Osteoblast (primary cell): Measurements from ENCODE around the gene HSPH1. TPM values are rescaled to one million over a fixed set of nuclear protein-coding genes. Genes with fewer than 3 reads are reported as not detected.

Experiments used
- DNase-seq: peaks from one replicate; pipeline ENCODE4 v3.0.0; 2011; ENCODE audit warnings: low spot score, mixed read lengths; ENCODE audit not compliant: insufficient read length; ENCODE audit errors: missing footprints
- H2AFZ ChIP-seq: 2 replicates; pipeline ENCODE4 v1.6.0; 2011; ENCODE audit warnings: mild to moderate bottlenecking, low read length
- H3K27ac ChIP-seq: 2 replicates; pipeline ENCODE4 v1.5.1; 2011; ENCODE audit warnings: mild to moderate bottlenecking, low read depth, low read length, moderate library complexity
- H3K27me3 ChIP-seq: 2 replicates; pipeline ENCODE4 v1.6.0; 2012; ENCODE audit warnings: mild to moderate bottlenecking, control low read depth, inconsistent platforms, low read length, moderate library complexity; ENCODE audit not compliant: insufficient read depth
- H3K36me3 ChIP-seq: 2 replicates; pipeline ENCODE4 v1.5.1; 2011; ENCODE audit warnings: mild to moderate bottlenecking, low read length, control low read depth, moderate library complexity; ENCODE audit not compliant: insufficient read depth
- H3K4me1 ChIP-seq: 2 replicates; pipeline ENCODE4 v1.5.1; 2011; ENCODE audit warnings: mild to moderate bottlenecking, low read length, control low read depth, moderate library complexity; ENCODE audit not compliant: insufficient read depth
- H3K4me2 ChIP-seq: 2 replicates; pipeline ENCODE4 v1.6.0; 2011; ENCODE audit warnings: mild to moderate bottlenecking, low read length; ENCODE audit not compliant: insufficient read depth
- H3K4me3 ChIP-seq: fragments of 200-600 bp; sonication (generic); 3 replicates; pipeline ENCODE4 v1.5.1; 2012; ENCODE audit warnings: mild to moderate bottlenecking, low read length, inconsistent platforms; ENCODE audit not compliant: insufficient read depth
- H3K79me2 ChIP-seq: 2 replicates; pipeline ENCODE4 v1.6.0; 2012; ENCODE audit warnings: mild to moderate bottlenecking, low read length, control low read depth, inconsistent platforms; ENCODE audit not compliant: insufficient read depth
- H3K9me3 ChIP-seq: 2 replicates; pipeline ENCODE4 v1.5.1; 2011; ENCODE audit warnings: low read depth, low read length, control low read depth
- H4K20me1 ChIP-seq: 2 replicates; pipeline ENCODE4 v1.6.0; 2012; ENCODE audit warnings: mild to moderate bottlenecking, low read length, control low read depth; ENCODE audit not compliant: insufficient read depth
- total RNA-seq: library from RNA; depleted of rRNA; stranded (reverse); fragments of >200 nt; gene quantifications from 2 replicates; pipeline ENCODE4 v1.2.3, GENCODE V29; 2012
- TF ChIP-seq, protein P1 (sequence below): IDR thresholded peaks from 2 replicates; pipeline ENCODE4 v1.5.1; 2011; ENCODE audit warnings: mild to moderate bottlenecking, low read depth, low read length, moderate library complexity; ENCODE audit errors: extremely low read depth

The HSPH1 gene
- total RNA-seq, 1 donor: 35.5 TPM

- H3K27ac ChIP-seq: no peak overlapping the region
- no peak overlapping the region for H3K4me3 ChIP-seq
- no peaks in the 10 kb centered on the region for H4K20me1 ChIP-seq
- H3K36me3 ChIP-seq: no peaks in the 10 kb centered on the region
- H3K4me2 ChIP-seq: no peak overlapping the region
- H3K4me1 ChIP-seq: peaks cover 15% of the 10 kb centered on the region
- no peak for DNase-seq
- TF ChIP-seq, protein P1, sequence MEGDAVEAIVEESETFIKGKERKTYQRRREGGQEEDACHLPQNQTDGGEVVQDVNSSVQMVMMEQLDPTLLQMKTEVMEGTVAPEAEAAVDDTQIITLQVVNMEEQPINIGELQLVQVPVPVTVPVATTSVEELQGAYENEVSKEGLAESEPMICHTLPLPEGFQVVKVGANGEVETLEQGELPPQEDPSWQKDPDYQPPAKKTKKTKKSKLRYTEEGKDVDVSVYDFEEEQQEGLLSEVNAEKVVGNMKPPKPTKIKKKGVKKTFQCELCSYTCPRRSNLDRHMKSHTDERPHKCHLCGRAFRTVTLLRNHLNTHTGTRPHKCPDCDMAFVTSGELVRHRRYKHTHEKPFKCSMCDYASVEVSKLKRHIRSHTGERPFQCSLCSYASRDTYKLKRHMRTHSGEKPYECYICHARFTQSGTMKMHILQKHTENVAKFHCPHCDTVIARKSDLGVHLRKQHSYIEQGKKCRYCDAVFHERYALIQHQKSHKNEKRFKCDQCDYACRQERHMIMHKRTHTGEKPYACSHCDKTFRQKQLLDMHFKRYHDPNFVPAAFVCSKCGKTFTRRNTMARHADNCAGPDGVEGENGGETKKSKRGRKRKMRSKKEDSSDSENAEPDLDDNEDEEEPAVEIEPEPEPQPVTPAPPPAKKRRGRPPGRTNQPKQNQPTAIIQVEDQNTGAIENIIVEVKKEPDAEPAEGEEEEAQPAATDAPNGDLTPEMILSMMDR: peak; percentile 29
- no peaks in the 10 kb centered on the region for H3K27me3 ChIP-seq
- peak overlapping the region; percentile 47 for H2AFZ ChIP-seq
- H3K79me2 ChIP-seq: no peaks in the 10 kb centered on the region
- H3K9me3 ChIP-seq: no peaks in the 10 kb centered on the region
Observed at GRCh38 chr13:31175847-31176532, 14.3 kb upstream of the HSPH1 start.

DNA sequence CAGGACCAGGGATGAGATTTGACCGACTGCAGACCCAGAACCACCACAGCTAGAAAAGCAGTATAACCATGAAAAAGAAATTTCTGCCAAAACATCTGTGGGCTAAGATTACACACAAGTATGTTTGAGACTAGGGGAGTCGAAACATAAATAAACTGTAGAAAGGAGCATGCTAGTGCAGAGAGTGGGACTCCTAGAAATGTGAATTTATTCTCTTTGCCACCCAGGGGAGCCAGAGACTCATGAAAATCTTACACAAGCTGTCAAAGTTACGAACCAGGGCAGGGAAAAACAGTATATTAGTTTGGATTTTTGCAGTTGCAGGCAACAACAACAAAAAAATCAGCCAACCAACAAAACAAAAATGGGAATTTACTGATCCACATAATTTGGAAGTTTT lies 12.3 kb upstream of the HSPH1 start:
- TF ChIP-seq, protein P1: peak; percentile 45
- Histone ChIP-seq H3K27ac (no peak overlapping the region), H3K4me2 (no peak overlapping the region)

DNA sequence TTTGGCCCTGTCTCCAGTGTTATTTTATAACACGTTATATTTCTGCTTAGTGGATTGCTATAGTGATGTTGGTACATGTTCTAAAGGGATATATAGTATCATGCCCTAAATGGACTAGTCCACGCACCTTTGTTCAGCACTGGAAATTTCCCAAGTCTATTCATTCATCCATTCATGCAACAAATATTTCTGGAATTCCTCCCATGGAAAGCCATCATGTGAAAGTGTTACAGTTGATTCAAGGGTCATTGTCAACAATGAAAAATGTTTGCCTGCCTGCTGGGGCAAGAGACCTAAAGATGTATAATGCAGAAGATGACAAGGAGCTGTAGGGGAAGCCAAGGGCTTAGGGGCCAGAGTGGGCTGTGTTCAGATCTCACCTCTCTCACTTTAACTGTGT lies 10.8 kb upstream of the HSPH1 start:
- peaks cover 15% of the 10 kb centered on the region for H3K4me1 ChIP-seq
- no peak overlapping the region for H2AFZ ChIP-seq
- DNase-seq: peak; percentile 75
- TF ChIP-seq, protein P1: no peak
- H3K27me3 ChIP-seq: no peaks in the 10 kb centered on the region
- H3K9me3 ChIP-seq: no peaks in the 10 kb centered on the region
- no peak overlapping the region for H3K4me3 ChIP-seq
- no peaks in the 10 kb centered on the region for H3K79me2 ChIP-seq
- peak overlapping the region; percentile 49 for H3K27ac ChIP-seq
- H4K20me1 ChIP-seq: no peaks in the 10 kb centered on the region
- H3K4me2 ChIP-seq: peak overlapping the region; percentile 49
- no peaks in the 10 kb centered on the region for H3K36me3 ChIP-seq

More for the DNA sequence above, 12.3 kb upstream of the HSPH1 start:
- DNase-seq: no peak
- H3K4me3 ChIP-seq: no peak overlapping the region
- no peaks in the 10 kb centered on the region for H4K20me1 ChIP-seq
- no peak overlapping the region for H2AFZ ChIP-seq
- no peaks in the 10 kb centered on the region for H3K27me3 ChIP-seq
- H3K36me3 ChIP-seq: no peaks in the 10 kb centered on the region
- peaks cover 15% of the 10 kb centered on the region for H3K4me1 ChIP-seq
- H3K79me2 ChIP-seq: no peaks in the 10 kb centered on the region
- no peaks in the 10 kb centered on the region for H3K9me3 ChIP-seq

GRCh38 chr13:31172001-31172400 lies 10.3 kb upstream of the HSPH1 start:
- Histone ChIP-seq H3K79me2 (no peaks in the 10 kb centered on the region), H3K36me3 (no peaks in the 10 kb centered on the region), H3K4me1 (peaks cover 15% of the 10 kb centered on the region), H4K20me1 (no peaks in the 10 kb centered on the region), H2AFZ (no peak overlapping the region), H3K9me3 (no peaks in the 10 kb centered on the region), H3K4me3 (no peak overlapping the region), H3K27me3 (no peaks in the 10 kb centered on the region), H3K4me2 (no peak overlapping the region), H3K27ac (peak overlapping the region; percentile 49)
- TF ChIP-seq, protein P1: no peak
- DNase-seq: no peak
